ENCODE results near the gene ZSCAN22.

Gene ZSCAN22

GRCh38 chr19:58380037-58380661 is 53.4 kb downstream of the ZSCAN22 start:
- no peak for DNase-seq

GRCh38 chr19:58380662-58381459 is 54.1 kb downstream of the ZSCAN22 start, which contains the start of gene ZNF837:
Gene ZNF837, minus strand, starts transcription at chr19:58381030. Its CDS starts 11,698 bp downstream, at chr19:58369332.
- peak; percentile 99 for DNase-seq

GRCh38 chr19:58381460-58382212 is 54.8 kb downstream of the ZSCAN22 start:
- DNase-seq = no peak

GRCh38 chr19:58382997-58383603 is 56.3 kb downstream of the ZSCAN22 start:
- no peak for DNase-seq

- DNase-seq = no peak
Measured at GRCh38 chr19:58385313-58385890, 58.6 kb downstream of the ZSCAN22 start.

GRCh38 chr19:58385891-58386575 is 59.2 kb downstream of the ZSCAN22 start:
- no peak for DNase-seq

GRCh38 chr19:58386576-58387337 is 60.0 kb downstream of the ZSCAN22 start, which contains the start of gene RPS5:
Gene RPS5, plus strand, starts transcription at chr19:58387269. Its CDS starts 869 bp downstream, at chr19:58388138.
- DNase-seq = peak; percentile 95

GRCh38 chr19:58387338-58388174 is 60.8 kb downstream of the ZSCAN22 start:
- no peak for DNase-seq

GRCh38 chr19:58388175-58388526 is 61.4 kb downstream of the ZSCAN22 start:
- no peak for DNase-seq

Data from GDM1 (cell line).